GM12878 (cell line): ENCODE measurements around the gene NRG2. TPM values are rescaled to one million over a fixed set of nuclear protein-coding genes. Genes with fewer than 3 reads are reported as not detected.

ENCODE experiments used
- ATAC-seq: fragments of 200-7000 bp; cut with Tn5 transposase; 3 replicates; pipeline ENCODE4 v1.9.1; 2020; ENCODE audit warnings: mild to moderate bottlenecking, moderate library complexity
- BruUV-seq: library from RNA; stranded (reverse); fragments of 400-500 nt; replicated peaks from 2 replicates; lab custom pipeline; 2021; lab: Mats Ljungman, UMichigan
- CTCF ChIA-PET: fragments of 300-600 bp; sonication (Branson Sonifier 250); formaldehyde crosslinking; extraction: SDS; loops from one replicate; lab custom pipeline; 2021; ENCODE audit warnings: inconsistent platforms; lab: Yijun Ruan, JAX
- POLR2A ChIA-PET: fragments of 350-600 bp; formaldehyde crosslinking; extraction: SDS; loops from one replicate; lab custom pipeline; 2021; ENCODE audit warnings: inconsistent platforms; lab: Charles Lee
- RAD21 ChIA-PET: fragments of 300-600 bp; sonication (Branson Sonifier 250); formaldehyde crosslinking; loops from one replicate; lab custom pipeline; 2023; ENCODE audit warnings: antibody characterized with exemption; ENCODE audit not compliant: unreplicated experiment; lab: Charles Lee
- SMC1A ChIA-PET: fragments of 300-600 bp; sonication (Branson Sonifier 250); formaldehyde crosslinking; loops from one replicate; lab custom pipeline; 2023; ENCODE audit not compliant: unreplicated experiment, uncharacterized antibody; lab: Charles Lee
- DNase-seq: peaks from one replicate; pipeline ENCODE4 v3.0.0-alpha.2; 2011; ENCODE audit warnings: low read depth, low spot score
- FAIRE-seq: peaks from 3 replicates; lab custom pipeline; 2011; peaks lifted over from hg19 to GRCh38; lab: Jason Lieb, UNC
- H2AFZ ChIP-seq: 2 replicates; pipeline ENCODE4 v1.6.0; 2011; ENCODE audit warnings: low read depth, low read length, control low read depth; ENCODE audit not compliant: control insufficient read depth
- H3K27ac ChIP-seq: 2 replicates; pipeline ENCODE4 v1.5.1; 2011; ENCODE audit warnings: control low read depth; ENCODE audit not compliant: control insufficient read depth, insufficient read depth
- H3K27me3 ChIP-seq, 2 experiments: replicated peaks in 1 of 2; 2 replicates each; pipeline versions ENCODE4 v1.6.0 to v1.6.1; 2011; ENCODE audit warnings: low read length in 1 of 2; ENCODE audit not compliant: control insufficient read depth in 2 of 2, insufficient read depth in 2 of 2
- H3K36me3 ChIP-seq, 2 experiments: 2 replicates each; pipeline ENCODE4 v1.5.1; 2011; ENCODE audit warnings: low read length in 1 of 2; ENCODE audit not compliant: control insufficient read depth in 2 of 2, insufficient read depth in 2 of 2
- H3K4me1 ChIP-seq: 2 replicates; pipeline ENCODE4 v1.6.1; 2011; ENCODE audit warnings: mild to moderate bottlenecking, low read length, moderate library complexity, mixed read lengths; ENCODE audit not compliant: control insufficient read depth, insufficient read depth
- H3K4me2 ChIP-seq: 2 replicates; pipeline ENCODE4 v1.6.0; 2011; ENCODE audit warnings: control low read depth; ENCODE audit not compliant: control insufficient read depth, insufficient read depth
- H3K4me3 ChIP-seq: fragments of 200-600 bp; sonication (generic); 2 replicates; pipeline ENCODE4 v1.5.1; 2016
- H3K79me2 ChIP-seq: 2 replicates; pipeline ENCODE4 v1.6.0; 2011; ENCODE audit warnings: low read length; ENCODE audit not compliant: control insufficient read depth, insufficient read depth
- H3K9ac ChIP-seq: 2 replicates; pipeline ENCODE4 v1.8.0; 2011; ENCODE audit warnings: low read length, control low read depth, mixed read lengths; ENCODE audit not compliant: control insufficient read depth, insufficient read depth
- H3K9me3 ChIP-seq: replicated peaks from 3 replicates; pipeline ENCODE4 v1.5.1; 2011; ENCODE audit warnings: mild to moderate bottlenecking, low read length; ENCODE audit not compliant: control insufficient read depth, insufficient read depth
- H4K20me1 ChIP-seq: 2 replicates; pipeline ENCODE4 v1.6.0; 2011; ENCODE audit not compliant: control insufficient read depth, insufficient read depth
- RELA ChIP-seq: fragments of 450-650 bp; IDR thresholded peaks from 2 replicates; pipeline ENCODE4 v1.8.0; 2014; ENCODE audit warnings: borderline replicate concordance; ENCODE audit not compliant: partially characterized antibody
- WGBS: methylation state at CpG from one replicate; pipeline ENCODE4 v1.1.6; 2016; ENCODE audit warnings: low lambda C conversion rate; ENCODE audit not compliant: insufficient replicate concordance, insufficient coverage; ENCODE audit errors: missing lambda C conversion rate; 5-methylcytosine and 5-hydroxymethylcytosine counted together
- in situ Hi-C: fragments of 300-500 bp; cut with MboI; formaldehyde crosslinking; loops from 9 replicates; pipeline ENCODE4 v1.14.3; 2018; ENCODE audit warnings: mixed read lengths
- intact Hi-C: fragments of 100-400 bp; cut with micrococcal nuclease; formaldehyde crosslinking; loops from one replicate; pipeline ENCODE4 v1.14.2; 2022; ENCODE audit not compliant: unreplicated experiment
- polyA plus RNA-seq, 11 experiments: library from polyadenylated mRNA; depleted of rRNA in 4 of 11; unstranded in 6 of 11; stranded (reverse) in 5 of 11; fragments of >200 nt; fragmentation: Nextera tagmentation in 4 of 11; fragmentation: Illumina TruSeq in 1 of 11; extraction: Ambion mirVana in 4 of 11; extraction: Trizol in 1 of 11; gene quantifications; 1 replicate in 1 of 11; 2 replicates in 10 of 11; pipeline versions ENCODE4 v1.2.1 to v1.2.3, GENCODE V29; 2011 to 2016; ENCODE audit warnings: inconsistent platforms in 2 of 11, missing spikeins in 2 of 11, low read depth in 1 of 11
- total RNA-seq, 4 experiments: library from RNA; depleted of rRNA in 3 of 4; stranded (reverse); fragments of >200 nt in 3 of 4; fragmentation: Illumina TruSeq in 1 of 4; extraction: Trizol in 1 of 4; gene quantifications; 2 replicates each; pipeline versions ENCODE4 v1.2.1 to v1.2.3, GENCODE V29; 2013 to 2021
- TF ChIP-seq, protein P1 (sequence below): IDR thresholded peaks from 2 replicates; pipeline ENCODE4 v1.6.1; 2012; ENCODE audit warnings: mild to moderate bottlenecking, low read depth, low read length

Gene NRG2
- total and polyA plus RNA-seq, 10 of the 15 experiments (the other 5 are each of a cell fraction or from before 2014, with no cell fraction given) = 0.10 to 21.7 (median 9.6) TPM

DNA sequence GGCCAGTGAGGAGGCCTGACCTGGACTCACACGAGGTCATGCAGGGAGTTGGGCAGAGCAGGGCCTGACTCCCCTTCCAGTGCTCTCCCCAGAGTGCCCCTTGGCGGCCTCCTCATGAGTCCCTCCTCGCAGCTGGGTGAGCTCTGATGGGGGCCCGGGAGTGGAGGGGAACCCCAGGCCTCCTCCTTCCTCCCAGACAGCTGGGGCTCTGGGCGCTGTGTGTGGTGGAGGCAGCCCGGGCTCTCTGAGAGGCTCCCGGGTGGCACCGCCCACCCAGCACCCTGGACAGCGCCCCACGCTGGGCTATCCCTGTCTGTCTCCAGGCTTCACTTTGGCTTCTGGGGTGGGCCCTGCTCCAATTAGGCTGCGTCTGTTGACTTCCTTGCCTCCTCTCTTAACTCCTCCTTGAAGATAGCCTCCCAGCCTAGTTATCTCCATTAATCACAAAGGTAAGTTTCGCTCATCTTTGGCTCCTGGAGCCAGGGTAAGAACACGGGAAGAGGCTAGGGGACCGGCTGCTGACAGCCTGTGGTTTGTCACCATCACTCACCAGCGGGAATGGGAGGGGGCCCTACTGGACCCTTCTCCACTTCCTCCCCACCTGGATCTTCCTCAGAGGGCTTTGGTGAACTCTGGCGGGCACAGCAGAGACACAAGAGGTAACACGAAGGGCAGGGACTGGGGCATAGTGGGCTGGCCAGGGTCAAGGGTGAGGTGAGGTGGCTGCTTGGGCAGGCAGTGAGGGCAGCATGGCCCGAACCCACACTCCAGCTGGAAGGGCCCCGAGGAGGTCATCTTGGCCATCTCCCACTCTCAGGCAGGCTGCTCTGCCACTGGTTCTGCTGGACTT is 234.4 kb downstream of the NRG2 start:
- TF ChIP-seq RELA = no peak
- TF ChIP-seq, protein P1, sequence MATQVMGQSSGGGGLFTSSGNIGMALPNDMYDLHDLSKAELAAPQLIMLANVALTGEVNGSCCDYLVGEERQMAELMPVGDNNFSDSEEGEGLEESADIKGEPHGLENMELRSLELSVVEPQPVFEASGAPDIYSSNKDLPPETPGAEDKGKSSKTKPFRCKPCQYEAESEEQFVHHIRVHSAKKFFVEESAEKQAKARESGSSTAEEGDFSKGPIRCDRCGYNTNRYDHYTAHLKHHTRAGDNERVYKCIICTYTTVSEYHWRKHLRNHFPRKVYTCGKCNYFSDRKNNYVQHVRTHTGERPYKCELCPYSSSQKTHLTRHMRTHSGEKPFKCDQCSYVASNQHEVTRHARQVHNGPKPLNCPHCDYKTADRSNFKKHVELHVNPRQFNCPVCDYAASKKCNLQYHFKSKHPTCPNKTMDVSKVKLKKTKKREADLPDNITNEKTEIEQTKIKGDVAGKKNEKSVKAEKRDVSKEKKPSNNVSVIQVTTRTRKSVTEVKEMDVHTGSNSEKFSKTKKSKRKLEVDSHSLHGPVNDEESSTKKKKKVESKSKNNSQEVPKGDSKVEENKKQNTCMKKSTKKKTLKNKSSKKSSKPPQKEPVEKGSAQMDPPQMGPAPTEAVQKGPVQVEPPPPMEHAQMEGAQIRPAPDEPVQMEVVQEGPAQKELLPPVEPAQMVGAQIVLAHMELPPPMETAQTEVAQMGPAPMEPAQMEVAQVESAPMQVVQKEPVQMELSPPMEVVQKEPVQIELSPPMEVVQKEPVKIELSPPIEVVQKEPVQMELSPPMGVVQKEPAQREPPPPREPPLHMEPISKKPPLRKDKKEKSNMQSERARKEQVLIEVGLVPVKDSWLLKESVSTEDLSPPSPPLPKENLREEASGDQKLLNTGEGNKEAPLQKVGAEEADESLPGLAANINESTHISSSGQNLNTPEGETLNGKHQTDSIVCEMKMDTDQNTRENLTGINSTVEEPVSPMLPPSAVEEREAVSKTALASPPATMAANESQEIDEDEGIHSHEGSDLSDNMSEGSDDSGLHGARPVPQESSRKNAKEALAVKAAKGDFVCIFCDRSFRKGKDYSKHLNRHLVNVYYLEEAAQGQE = peak; percentile 96
- intact Hi-C loops (no loop called here), in situ Hi-C loops (no loop called here)
- no peak overlapping the region for H3K9ac ChIP-seq
- ChIA-PET RAD21 (no interaction called here), POLR2A (no interaction called here), SMC1A (no interaction called here), CTCF (no interaction called here)
- H3K36me3 ChIP-seq = no peaks in the 10 kb centered on the region
- no peak overlapping the region for H2AFZ ChIP-seq
- ATAC-seq (peak; percentile 95), FAIRE-seq (no peak), DNase-seq (no peak)
- H3K9me3 ChIP-seq = no peaks in the 10 kb centered on the region
- BruUV-seq = no TSS peak
- H4K20me1 ChIP-seq = no peaks in the 10 kb centered on the region; the same call in 1 of the 2 replicates
- H3K4me1 ChIP-seq = no peaks in the 10 kb centered on the region
- no peaks in the 10 kb centered on the region for H3K79me2 ChIP-seq
- no peak overlapping the region for H3K4me2 ChIP-seq
- 9% methylated on average over 19 of the region's 19 CpGs for WGBS
- no peaks in the 10 kb centered on the region; a peak in 2 of 4 replicates for H3K27me3 ChIP-seq
- no peak overlapping the region for H3K4me3 ChIP-seq
- H3K27ac ChIP-seq = no peak overlapping the region
